ENCODE data around the gene RYR1.

GRCh38 chr19:38596057-38596981 lies 162.8 kb downstream of the RYR1 start:
- TF ChIP-seq EZH2phosphoT487 (IDR thresholded peaks at IDR 0.05; ENCODE audit: low read length) (no peak), CTCF (IDR thresholded peaks at IDR 0.05; ENCODE audit: low read length) (no peak), EZH2 (optimal IDR thresholded peaks at IDR 0.05; ENCODE audit: low read depth, low read length) (no peak)

All from MM.1S (cell line).